ENCODE measurements around the gene SLC22A2. TPM values are rescaled to one million over a fixed set of nuclear protein-coding genes. Genes with fewer than 3 reads are reported as not detected.

Gene SLC22A2
- total RNA-seq, 1 donor from 2014 or later: not detected

DNA sequence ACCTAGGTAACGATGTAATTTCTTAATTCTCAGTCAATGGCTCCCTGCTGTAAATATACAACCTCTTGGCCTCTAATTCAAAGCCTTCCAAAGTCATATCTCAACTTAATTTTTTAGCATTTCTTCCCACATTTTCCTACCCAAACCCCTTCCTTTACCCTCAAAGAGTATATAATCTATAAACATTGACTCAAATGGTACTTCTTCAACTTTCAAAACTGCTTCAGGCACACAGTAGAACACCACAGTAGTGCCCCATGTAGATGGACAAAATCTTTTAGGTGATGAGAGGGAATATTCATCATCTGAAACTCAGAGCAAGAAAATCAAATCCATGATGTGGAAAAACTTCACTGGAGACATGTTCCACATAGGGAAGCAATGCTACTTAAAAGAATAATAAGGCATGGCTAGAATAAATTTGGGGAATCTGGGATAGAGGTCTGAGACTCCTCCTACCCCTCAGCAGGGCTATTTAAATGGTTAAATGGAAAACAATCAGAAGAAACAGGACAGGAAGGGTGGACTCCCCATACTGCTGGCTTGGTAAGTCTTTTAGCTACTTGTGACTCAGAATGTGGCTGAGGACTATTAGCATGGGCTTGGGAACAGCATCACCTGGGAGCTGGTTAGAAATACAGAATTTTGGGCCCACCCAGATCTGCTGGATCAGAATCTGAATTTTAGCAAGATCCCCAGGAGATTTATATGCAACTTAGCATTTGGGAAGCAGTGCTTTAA lies 6.4 kb downstream of the SLC22A2 start:
- Histone ChIP-seq H3K27me3 (ENCODE audit: low read depth) (no peaks in the 10 kb centered on the region), H3K27ac (no peak overlapping the region), H3K4me3 (no peak overlapping the region), H3K36me3 (no peaks in the 10 kb centered on the region), H3K4me1 (no peaks in the 10 kb centered on the region), H3K9me3 (no peaks in the 10 kb centered on the region)
- no peak for DNase-seq
- TF ChIP-seq, protein P1, sequence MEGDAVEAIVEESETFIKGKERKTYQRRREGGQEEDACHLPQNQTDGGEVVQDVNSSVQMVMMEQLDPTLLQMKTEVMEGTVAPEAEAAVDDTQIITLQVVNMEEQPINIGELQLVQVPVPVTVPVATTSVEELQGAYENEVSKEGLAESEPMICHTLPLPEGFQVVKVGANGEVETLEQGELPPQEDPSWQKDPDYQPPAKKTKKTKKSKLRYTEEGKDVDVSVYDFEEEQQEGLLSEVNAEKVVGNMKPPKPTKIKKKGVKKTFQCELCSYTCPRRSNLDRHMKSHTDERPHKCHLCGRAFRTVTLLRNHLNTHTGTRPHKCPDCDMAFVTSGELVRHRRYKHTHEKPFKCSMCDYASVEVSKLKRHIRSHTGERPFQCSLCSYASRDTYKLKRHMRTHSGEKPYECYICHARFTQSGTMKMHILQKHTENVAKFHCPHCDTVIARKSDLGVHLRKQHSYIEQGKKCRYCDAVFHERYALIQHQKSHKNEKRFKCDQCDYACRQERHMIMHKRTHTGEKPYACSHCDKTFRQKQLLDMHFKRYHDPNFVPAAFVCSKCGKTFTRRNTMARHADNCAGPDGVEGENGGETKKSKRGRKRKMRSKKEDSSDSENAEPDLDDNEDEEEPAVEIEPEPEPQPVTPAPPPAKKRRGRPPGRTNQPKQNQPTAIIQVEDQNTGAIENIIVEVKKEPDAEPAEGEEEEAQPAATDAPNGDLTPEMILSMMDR (IDR thresholded peaks at IDR 0.05): no peak
- no peak for ATAC-seq
- intact Hi-C loops (cut with DNase I): no loop called here

DNA sequence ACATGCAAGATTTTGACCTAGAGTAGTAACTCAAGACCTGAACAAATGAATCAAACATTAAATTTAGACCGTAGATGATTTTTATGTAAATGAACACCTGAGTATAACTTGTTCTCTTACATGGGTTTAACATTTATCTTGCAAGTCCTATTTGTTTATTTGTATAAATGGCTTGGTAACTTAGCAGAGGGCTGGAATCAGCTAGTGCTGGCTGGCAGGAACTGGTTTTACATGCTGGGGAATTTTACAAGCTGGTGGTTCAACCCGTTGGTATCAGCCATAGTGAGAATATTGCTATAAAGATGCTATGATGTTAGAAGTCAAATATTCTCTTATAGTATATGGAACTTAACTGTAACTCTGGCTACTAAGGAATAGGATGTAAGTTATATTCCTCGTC lies 8.9 kb downstream of the SLC22A2 start:
- H3K9me3 ChIP-seq: no peaks in the 10 kb centered on the region
- no peak overlapping the region for H3K27ac ChIP-seq
- DNase-seq (no peak), ATAC-seq (no peak)
- TF ChIP-seq, protein P1 (IDR thresholded peaks at IDR 0.05): no peak
- H3K4me3 ChIP-seq: no peak overlapping the region
- no peaks in the 10 kb centered on the region for H3K4me1 ChIP-seq
- no peaks in the 10 kb centered on the region for H3K27me3 ChIP-seq (ENCODE audit: low read depth)
- H3K36me3 ChIP-seq: no peaks in the 10 kb centered on the region
- intact Hi-C loops (cut with DNase I): no loop called here

DNA sequence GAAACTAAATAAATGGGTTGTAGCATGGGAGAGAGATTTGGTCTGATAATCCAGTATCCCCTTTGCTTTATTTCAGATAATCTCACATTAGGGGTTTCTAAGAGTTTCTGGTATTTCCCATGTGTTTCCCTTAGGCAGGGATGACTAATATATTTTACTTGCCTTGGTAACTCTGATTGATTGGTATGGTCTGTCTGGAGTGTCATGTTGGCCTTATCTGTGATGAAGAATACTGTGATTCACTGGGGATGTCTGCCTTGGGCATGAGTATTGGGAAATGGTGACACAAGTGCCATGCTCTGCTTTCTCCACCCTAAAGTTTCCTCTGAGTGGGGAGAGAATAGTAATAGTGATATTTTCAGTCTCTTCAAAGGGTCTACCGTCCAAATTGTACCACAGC lies 10.1 kb downstream of the SLC22A2 start:
- no peak for ATAC-seq

DNA sequence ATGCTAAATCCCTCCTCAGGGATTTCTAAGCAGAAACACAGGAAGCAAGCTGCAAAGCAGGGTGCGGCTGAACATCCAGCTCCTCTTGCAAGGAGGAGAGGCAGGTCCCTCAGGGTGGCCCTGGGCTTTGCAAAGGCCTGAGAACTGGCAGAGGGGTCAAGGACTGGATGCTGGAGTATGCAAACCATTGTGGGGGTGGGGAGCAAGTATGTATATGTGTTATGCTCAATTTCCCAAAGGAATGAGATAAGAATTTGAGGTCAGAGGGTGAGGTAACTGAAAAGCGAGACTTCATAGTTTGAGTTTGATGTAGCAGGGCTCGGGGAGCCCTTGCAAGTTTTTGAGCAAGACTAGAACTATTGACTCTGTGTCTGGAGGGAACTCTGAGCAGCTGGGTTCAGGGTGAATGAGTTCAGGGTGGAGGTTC lies 11.2 kb downstream of the SLC22A2 start:
- Histone ChIP-seq H3K4me3 (no peak overlapping the region), H3K27ac (no peak overlapping the region), H3K4me1 (no peaks in the 10 kb centered on the region), H3K27me3 (ENCODE audit: low read depth) (no peaks in the 10 kb centered on the region), H3K9me3 (no peaks in the 10 kb centered on the region), H3K36me3 (no peaks in the 10 kb centered on the region)
- intact Hi-C loops (cut with DNase I): no loop called here
- no peak for ATAC-seq
- TF ChIP-seq, protein P1 (IDR thresholded peaks at IDR 0.05): no peak
- DNase-seq: no peak

More for the DNA sequence above, 10.1 kb downstream of the SLC22A2 start:
- Histone ChIP-seq H3K36me3 (no peaks in the 10 kb centered on the region), H3K4me3 (no peak overlapping the region), H3K27ac (no peak overlapping the region), H3K9me3 (no peaks in the 10 kb centered on the region), H3K4me1 (no peaks in the 10 kb centered on the region), H3K27me3 (ENCODE audit: low read depth) (no peaks in the 10 kb centered on the region)
- TF ChIP-seq, protein P1 (IDR thresholded peaks at IDR 0.05): no peak
- DNase-seq: no peak
- intact Hi-C loops (cut with DNase I): no loop called here

DNA sequence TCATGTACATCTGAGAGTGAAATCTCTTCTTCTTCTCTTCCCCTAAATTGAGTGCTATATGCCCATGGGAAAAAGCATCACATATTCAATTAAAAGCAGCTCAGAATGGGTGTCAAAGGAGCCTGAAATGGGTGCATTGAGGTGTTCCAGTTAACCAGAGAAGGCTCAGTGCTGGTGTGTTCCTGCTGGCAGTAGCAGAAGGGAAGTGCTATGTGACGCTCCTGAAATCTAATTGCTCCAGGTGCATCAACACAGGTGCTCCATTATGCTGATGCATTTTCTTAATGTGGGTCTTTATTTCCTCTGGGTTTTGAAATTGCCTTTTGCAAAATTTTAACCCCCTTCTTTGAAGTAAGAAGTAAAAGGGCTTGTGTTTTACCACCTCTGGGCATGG lies 17.9 kb downstream of the SLC22A2 start:
- no peak overlapping the region for H3K4me3 ChIP-seq
- TF ChIP-seq, protein P1 (IDR thresholded peaks at IDR 0.05): no peak
- ATAC-seq: no peak
- no peak for DNase-seq
- intact Hi-C loops (cut with DNase I): no loop called here
- H3K4me1 ChIP-seq: no peaks in the 10 kb centered on the region
- H3K27ac ChIP-seq: no peak overlapping the region
- H3K27me3 ChIP-seq (ENCODE audit: low read depth): no peaks in the 10 kb centered on the region
- H3K36me3 ChIP-seq: no peaks in the 10 kb centered on the region
- H3K9me3 ChIP-seq: peaks cover 11% of the 10 kb centered on the region

All from lower lobe of right lung (tissue), 2 donors.